OCI-LY3 (cell line): ENCODE results near the gene KARS1.

Experiments used
- H2AFZ ChIP-seq: fragments of 200-600, 300-600 bp; shearing (Covaris generic); 2 replicates; pipeline ENCODE4 v1.6.0; 2014; ENCODE audit warnings: antibody characterized with exemption, low read depth, low read length
- H3K27ac ChIP-seq: fragments of 200-600, 300-600 bp; sonication (generic); 2 replicates; pipeline ENCODE4 v1.5.1; 2014; ENCODE audit warnings: mild to moderate bottlenecking, low read length, moderate library complexity, mixed read lengths
- H3K27me3 ChIP-seq: fragments of 200-600, 300-600 bp; sonication (generic); 2 replicates; pipeline ENCODE4 v1.6.1; 2014; ENCODE audit warnings: low read depth, low read length, mixed read lengths
- H3K36me3 ChIP-seq: fragments of 200-600, 300-600 bp; sonication (generic); replicated peaks from 2 replicates; pipeline ENCODE3; 2014; ENCODE audit warnings: low read depth, low read length, mixed read lengths
- H3K4me1 ChIP-seq: fragments of 300-600, 200-600 bp; sonication (generic); 2 replicates; pipeline ENCODE4 v1.6.1; 2014; ENCODE audit warnings: low read length, mixed read lengths
- H3K4me2 ChIP-seq: fragments of 200-600, 300-600 bp; sonication (generic); 2 replicates; pipeline ENCODE4 v1.6.1; 2014; ENCODE audit warnings: low read length, mixed read lengths
- H3K4me3 ChIP-seq: fragments of 300-600, 200-600 bp; sonication (generic); 2 replicates; pipeline ENCODE4 v1.5.1; 2014; ENCODE audit warnings: antibody characterized with exemption, mild to moderate bottlenecking, low read length, moderate library complexity
- H3K79me2 ChIP-seq: fragments of 300-600, 200-600 bp; shearing (Covaris generic); 2 replicates; pipeline ENCODE4 v1.6.1; 2014; ENCODE audit warnings: mild to moderate bottlenecking, low read length, mixed read lengths
- H3K9ac ChIP-seq: fragments of 300-600, 200-600 bp; shearing (Covaris generic); 2 replicates; pipeline ENCODE4 v1.6.0; 2014; ENCODE audit warnings: mild to moderate bottlenecking, low read length, moderate library complexity
- H3K9me3 ChIP-seq: fragments of 200-600, 300-600 bp; shearing (Covaris generic); 2 replicates; pipeline ENCODE4 v1.6.1; 2014; ENCODE audit warnings: low read length, mixed read lengths; ENCODE audit not compliant: insufficient read depth
- H4K20me1 ChIP-seq: fragments of 200-600, 300-600 bp; sonication (generic); 2 replicates; pipeline ENCODE4 v1.6.1; 2016; ENCODE audit warnings: low read length, mixed read lengths; ENCODE audit not compliant: insufficient read depth
- EZH2phosphoT487 ChIP-seq: fragments of 200-600 bp; shearing (Covaris generic); IDR thresholded peaks from 2 replicates; pipeline ENCODE4 v1.6.1; 2018; ENCODE audit warnings: antibody characterized with exemption, mixed run types, low read depth
- TF ChIP-seq, protein P1 (sequence below): fragments of 200-600, 300-600 bp; sonication (generic); IDR thresholded peaks from 2 replicates; pipeline ENCODE4 v1.5.1; 2014; ENCODE audit warnings: antibody characterized with exemption, low read length, low read depth

Gene KARS1

DNA sequence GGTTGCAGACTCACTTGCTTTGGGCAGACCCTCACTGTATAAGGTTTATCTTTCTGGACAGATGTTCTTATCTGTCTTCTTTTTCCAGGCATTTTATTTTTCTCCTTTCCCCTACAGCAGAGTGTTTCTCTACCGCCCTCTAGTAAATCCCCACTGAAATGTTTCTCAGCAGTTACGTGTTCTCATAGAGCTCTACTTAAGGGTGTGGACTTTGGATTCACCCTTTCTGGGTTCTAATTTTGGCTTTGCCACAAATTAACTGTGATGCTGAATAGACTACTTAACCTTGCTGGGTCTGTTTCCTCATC, 26.3 kb downstream of the KARS1 start:
- Histone ChIP-seq H3K4me2 (no peak overlapping the region), H3K4me1 (peaks cover 28% of the 10 kb centered on the region), H3K27me3 (no peaks in the 10 kb centered on the region), H3K27ac (no peak overlapping the region), H4K20me1 (no peaks in the 10 kb centered on the region), H3K36me3 (peaks cover 31% of the 10 kb centered on the region), H3K9me3 (no peaks in the 10 kb centered on the region), H2AFZ (no peak overlapping the region), H3K9ac (no peak overlapping the region), H3K4me3 (no peak overlapping the region), H3K79me2 (peaks cover 13% of the 10 kb centered on the region)
- no peak for TF ChIP-seq EZH2phosphoT487
- TF ChIP-seq, protein P1, sequence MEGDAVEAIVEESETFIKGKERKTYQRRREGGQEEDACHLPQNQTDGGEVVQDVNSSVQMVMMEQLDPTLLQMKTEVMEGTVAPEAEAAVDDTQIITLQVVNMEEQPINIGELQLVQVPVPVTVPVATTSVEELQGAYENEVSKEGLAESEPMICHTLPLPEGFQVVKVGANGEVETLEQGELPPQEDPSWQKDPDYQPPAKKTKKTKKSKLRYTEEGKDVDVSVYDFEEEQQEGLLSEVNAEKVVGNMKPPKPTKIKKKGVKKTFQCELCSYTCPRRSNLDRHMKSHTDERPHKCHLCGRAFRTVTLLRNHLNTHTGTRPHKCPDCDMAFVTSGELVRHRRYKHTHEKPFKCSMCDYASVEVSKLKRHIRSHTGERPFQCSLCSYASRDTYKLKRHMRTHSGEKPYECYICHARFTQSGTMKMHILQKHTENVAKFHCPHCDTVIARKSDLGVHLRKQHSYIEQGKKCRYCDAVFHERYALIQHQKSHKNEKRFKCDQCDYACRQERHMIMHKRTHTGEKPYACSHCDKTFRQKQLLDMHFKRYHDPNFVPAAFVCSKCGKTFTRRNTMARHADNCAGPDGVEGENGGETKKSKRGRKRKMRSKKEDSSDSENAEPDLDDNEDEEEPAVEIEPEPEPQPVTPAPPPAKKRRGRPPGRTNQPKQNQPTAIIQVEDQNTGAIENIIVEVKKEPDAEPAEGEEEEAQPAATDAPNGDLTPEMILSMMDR: peak; percentile 62

DNA sequence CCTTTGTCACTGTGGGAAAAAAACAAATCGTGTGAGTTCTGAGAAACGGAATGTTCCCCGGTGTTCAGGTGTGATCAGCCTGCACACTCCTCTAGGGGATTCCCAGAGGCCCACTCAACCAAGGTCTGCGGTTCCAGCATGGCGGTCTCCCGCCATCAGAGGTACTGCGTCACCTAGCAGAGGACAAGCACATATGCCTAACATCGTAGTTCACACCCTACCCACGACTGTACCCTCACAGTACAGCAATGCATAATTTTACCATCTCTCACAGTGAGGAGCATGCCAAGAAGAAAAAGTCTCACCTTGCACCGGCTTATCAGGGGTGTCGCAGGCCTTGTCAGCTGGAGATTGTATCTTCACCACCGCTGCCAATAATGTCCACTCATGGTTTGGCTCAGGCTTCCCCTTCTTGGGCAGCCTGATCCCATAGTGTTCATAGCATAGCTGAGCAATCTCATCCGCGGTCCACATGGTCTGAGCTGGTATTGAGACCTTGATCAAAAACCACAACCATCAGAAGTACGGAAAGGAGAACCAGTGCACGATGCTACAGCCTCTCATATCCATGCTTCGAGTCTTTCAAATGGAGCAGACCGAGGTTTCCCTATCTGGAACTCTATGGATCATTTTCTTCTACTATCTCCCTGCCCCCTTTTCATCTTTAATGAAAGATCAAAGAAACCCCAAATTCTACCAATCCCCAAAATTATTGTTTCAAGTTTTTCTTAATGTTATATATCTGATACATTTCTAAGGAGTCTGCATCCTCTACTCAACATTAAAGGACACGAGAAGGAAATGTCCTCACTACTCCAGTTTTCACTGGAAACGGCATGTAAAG, 26.9 kb downstream of the KARS1 start:
- no peak overlapping the region for H3K27ac ChIP-seq
- H3K27me3 ChIP-seq: no peaks in the 10 kb centered on the region
- H3K9me3 ChIP-seq: no peaks in the 10 kb centered on the region
- H3K79me2 ChIP-seq: peaks cover 13% of the 10 kb centered on the region
- H2AFZ ChIP-seq: no peak overlapping the region
- peaks cover 29% of the 10 kb centered on the region for H3K36me3 ChIP-seq
- H4K20me1 ChIP-seq: no peaks in the 10 kb centered on the region
- H3K4me3 ChIP-seq: no peak overlapping the region
- peaks cover 33% of the 10 kb centered on the region for H3K4me1 ChIP-seq
- TF ChIP-seq, protein P1: no peak
- no peak for TF ChIP-seq EZH2phosphoT487
- H3K9ac ChIP-seq: no peak overlapping the region
- H3K4me2 ChIP-seq: no peak overlapping the region

DNA sequence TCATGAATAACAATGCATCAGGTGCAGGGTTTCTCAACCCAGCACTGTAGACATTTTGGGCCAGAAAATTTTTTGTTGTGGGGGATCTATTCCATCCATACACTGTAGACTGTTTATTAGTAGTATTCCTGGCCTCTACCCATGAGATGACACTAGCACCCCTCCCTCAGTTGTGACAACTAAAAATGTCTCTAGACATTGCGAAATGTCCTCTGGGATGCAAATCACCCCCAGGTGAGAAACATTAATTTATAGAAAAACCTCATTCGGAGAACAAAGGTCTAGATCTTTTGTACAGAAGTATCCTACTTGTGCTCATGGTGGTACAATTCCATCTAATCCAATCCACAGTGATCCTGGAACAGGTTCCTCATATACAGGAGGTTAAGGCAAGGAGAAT, 28.7 kb downstream of the KARS1 start:
- Histone ChIP-seq H3K27ac (no peak overlapping the region), H3K4me1 (peaks cover 33% of the 10 kb centered on the region), H3K27me3 (no peaks in the 10 kb centered on the region), H2AFZ (no peak overlapping the region), H3K9ac (no peak overlapping the region), H3K4me3 (no peak overlapping the region), H3K79me2 (peaks cover 13% of the 10 kb centered on the region), H3K36me3 (peaks cover 34% of the 10 kb centered on the region), H4K20me1 (no peaks in the 10 kb centered on the region), H3K4me2 (no peak overlapping the region), H3K9me3 (no peaks in the 10 kb centered on the region)
- TF ChIP-seq, protein P1: no peak
- no peak for TF ChIP-seq EZH2phosphoT487

DNA sequence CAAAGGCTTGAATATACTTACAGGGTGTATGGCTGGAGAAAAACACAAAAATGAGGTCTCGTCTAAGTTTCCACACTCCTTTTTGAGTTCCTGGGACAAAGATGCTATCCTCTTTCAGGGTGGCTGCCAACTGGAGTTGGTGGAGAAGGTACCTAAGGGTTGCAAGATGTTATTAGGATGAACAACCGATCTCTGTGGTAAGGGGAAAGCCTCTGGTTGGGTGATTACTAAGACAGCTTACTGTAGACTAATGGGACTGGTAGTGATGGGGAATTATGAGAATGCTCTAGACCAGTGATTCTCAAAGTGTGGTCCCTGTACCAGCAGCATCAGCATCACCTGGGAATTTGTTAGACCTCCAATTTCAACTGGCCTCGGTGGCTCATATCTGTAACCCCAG, 30.3 kb downstream of the KARS1 start:
- TF ChIP-seq EZH2phosphoT487: no peak
- TF ChIP-seq, protein P1: no peak
- peak overlapping the region; percentile 63 for H3K27ac ChIP-seq

More for the DNA sequence above, 30.3 kb downstream of the KARS1 start:
- peak overlapping the region; percentile 12; the same call in 1 of the 2 replicates for H3K9ac ChIP-seq
- H4K20me1 ChIP-seq: no peaks in the 10 kb centered on the region
- peaks cover 43% of the 10 kb centered on the region for H3K36me3 ChIP-seq
- no peak overlapping the region for H2AFZ ChIP-seq
- peaks cover 27% of the 10 kb centered on the region for H3K4me1 ChIP-seq
- H3K4me3 ChIP-seq: peak overlapping the region; percentile 23; the same call in 1 of the 2 replicates
- peaks cover 6% of the 10 kb centered on the region for H3K79me2 ChIP-seq
- H3K27me3 ChIP-seq: no peaks in the 10 kb centered on the region
- H3K9me3 ChIP-seq: no peaks in the 10 kb centered on the region
- peak overlapping the region; percentile 59 for H3K4me2 ChIP-seq
